Measurements from ENCODE around the gene SPCS1.

SPCS1 gene

DNA sequence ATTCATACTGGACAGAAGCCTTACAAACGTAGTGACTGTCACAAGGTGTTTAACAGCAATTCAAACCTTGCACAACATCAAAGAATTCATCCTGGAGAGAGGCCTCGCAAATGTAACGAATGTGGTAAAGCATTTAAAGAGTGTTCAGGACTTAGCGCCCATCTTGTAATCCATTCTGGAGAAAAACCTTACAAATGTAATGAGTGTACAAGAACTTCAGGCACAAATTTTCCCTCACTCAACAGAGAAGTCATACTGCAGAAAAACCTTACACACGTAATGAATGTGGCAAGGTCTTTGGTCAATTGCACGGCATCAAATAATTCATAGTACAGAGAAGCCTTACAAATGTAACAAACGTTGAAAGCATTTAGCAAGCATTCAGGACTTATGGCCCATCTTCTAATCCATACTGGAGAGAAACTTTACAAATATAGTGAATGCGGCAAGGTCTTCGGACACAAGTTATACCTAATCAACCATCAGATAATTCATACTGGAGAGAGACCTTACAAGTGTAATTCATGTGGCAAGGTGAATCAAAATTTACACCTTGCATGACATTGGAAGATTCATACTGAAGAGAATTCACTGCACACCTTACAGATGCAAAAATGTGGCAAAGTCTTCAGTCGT lies 27.5 kb downstream of the SPCS1 start:
- no peak for DNase-seq

- DNase-seq = no peak
Observed at GRCh38 chr3:52739730-52740129, 33.8 kb downstream of the SPCS1 start.

DNA sequence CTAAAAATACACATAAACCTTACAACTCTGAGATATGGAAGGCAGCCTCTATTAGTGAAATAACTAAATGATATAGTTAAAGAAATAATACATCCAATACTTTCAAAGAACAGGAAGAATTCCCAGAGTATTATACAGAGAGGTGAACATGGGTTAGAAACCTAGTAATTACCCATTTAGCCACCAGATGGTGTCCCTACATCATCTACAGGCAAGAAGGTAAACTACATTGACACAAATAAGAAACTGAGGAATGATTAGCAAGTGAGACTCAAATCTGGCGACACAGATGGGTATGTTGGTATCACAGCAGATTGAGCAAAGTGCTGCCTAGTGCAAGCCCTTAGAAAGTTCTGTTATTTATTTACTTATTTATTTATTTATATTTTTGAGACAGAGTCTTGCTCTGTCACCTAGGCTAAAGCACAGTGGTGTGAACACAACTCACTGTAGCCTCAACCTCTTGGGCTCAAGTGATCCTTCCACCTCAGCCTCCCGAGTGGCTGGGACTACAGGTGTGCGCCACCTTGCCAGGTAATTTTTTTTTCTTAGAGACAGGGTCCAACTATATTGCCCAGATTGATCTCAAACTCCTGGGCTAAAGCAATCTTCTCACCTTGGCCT lies 36.6 kb downstream of the SPCS1 start:
- DNase-seq = no peak

- no peak for DNase-seq
Observed at GRCh38 chr3:52743152-52743551, 37.2 kb downstream of the SPCS1 start.

GRCh38 chr3:52743721-52744120 lies 37.8 kb downstream of the SPCS1 start:
- no peak for DNase-seq

DNA sequence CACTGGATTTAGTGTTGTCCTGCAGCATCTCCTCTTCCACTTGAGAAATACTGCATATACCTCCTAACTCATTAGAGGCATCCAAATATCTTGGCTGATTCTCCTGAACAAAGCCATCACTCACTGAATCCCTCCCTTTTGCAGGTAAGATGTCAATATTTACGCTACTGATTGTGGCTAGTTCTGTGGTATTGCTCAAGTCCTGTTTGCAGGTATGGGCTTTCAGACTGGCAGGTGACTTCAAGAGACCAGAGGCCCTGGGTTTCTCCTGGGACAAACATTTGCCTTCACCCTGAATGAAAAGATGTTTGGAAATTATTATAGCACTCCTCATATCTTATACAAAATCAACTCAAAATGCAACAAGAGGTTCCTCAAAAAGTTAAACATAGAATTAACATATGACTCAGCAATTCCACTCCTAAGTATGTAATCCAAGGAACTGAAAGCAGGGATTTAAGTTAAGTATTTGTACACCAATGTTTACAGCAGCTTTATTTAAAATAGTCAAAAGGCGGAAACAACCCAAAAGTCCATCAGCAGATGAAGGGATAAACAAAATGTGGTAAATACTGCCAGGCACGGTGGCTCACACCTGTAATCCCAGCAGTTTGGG lies 46.2 kb downstream of the SPCS1 start:
- no peak for DNase-seq

GRCh38 chr3:52754373-52754772 lies 48.5 kb downstream of the SPCS1 start:
- no peak for DNase-seq

GRCh38 chr3:52756141-52756540 lies 50.2 kb downstream of the SPCS1 start:
- no peak for DNase-seq

All from NCI-H1436 treated with DMSO at 0.1 percent for 48 hours (cell line).